ENCODE data around the gene BPIFA3. TPM values are rescaled to one million over a fixed set of nuclear protein-coding genes. Genes with fewer than 3 reads are reported as not detected.

BPIFA3 gene
- total and polyA plus RNA-seq, 2 of the 13 experiments (the other 11 are each of a cell fraction or from before 2014, with no cell fraction given), result not detected

Other genes starting within 250 kb of the BPIFA3 start
- not detected in 2 replicates for gene SUN5, start 212.9 kb upstream of the BPIFA3 start, total RNA-seq (2016; rRNA removed; fragmentation: Illumina TruSeq; extraction: Trizol)
- not detected in 2 replicates for gene SUN5, start 212.9 kb upstream of the BPIFA3 start, polyA plus RNA-seq (2011; rRNA removed)
- 27.4 and 54.5 TPM in 2 replicates for gene BPIFB2, start 209.6 kb upstream of the BPIFA3 start, total RNA-seq (2016; rRNA removed; fragmentation: Illumina TruSeq; extraction: Trizol)
- gene BPIFB2, start 209.6 kb upstream of the BPIFA3 start, polyA plus RNA-seq (2011; rRNA removed), result 902 and 1,439 TPM in 2 replicates
- 0.13 TPM in 1 of 2 replicates, not detected in the other for gene BPIFB6, start 185.7 kb upstream of the BPIFA3 start, total RNA-seq (2016; rRNA removed; fragmentation: Illumina TruSeq; extraction: Trizol)
- gene BPIFB6, start 185.7 kb upstream of the BPIFA3 start, polyA plus RNA-seq (2011; rRNA removed), result 1.7 and 3.1 TPM in 2 replicates
- not detected in 2 replicates for gene BPIFB3, start 163.4 kb upstream of the BPIFA3 start, total RNA-seq (2016; rRNA removed; fragmentation: Illumina TruSeq; extraction: Trizol)
- 0.09 TPM in 1 of 2 replicates, not detected in the other for gene BPIFB3, start 163.4 kb upstream of the BPIFA3 start, polyA plus RNA-seq (2011; rRNA removed)
- gene BPIFB4, start 137.7 kb upstream of the BPIFA3 start, total RNA-seq (2016; rRNA removed; fragmentation: Illumina TruSeq; extraction: Trizol), result not detected in 2 replicates
- 0.09 and 0.13 TPM in 2 replicates for gene BPIFB4, start 137.7 kb upstream of the BPIFA3 start, polyA plus RNA-seq (2011; rRNA removed)
- not detected in 2 replicates for gene BPIFA2, start 49.2 kb upstream of the BPIFA3 start, total RNA-seq (2016; rRNA removed; fragmentation: Illumina TruSeq; extraction: Trizol)
- not detected in 2 replicates for gene BPIFA2, start 49.2 kb upstream of the BPIFA3 start, polyA plus RNA-seq (2011; rRNA removed)
- not detected in 2 replicates for gene BPIFA1, start 18.6 kb downstream of the BPIFA3 start, total RNA-seq (2016; rRNA removed; fragmentation: Illumina TruSeq; extraction: Trizol)
- not detected in 2 replicates for gene BPIFA1, start 18.6 kb downstream of the BPIFA3 start, polyA plus RNA-seq (2011; rRNA removed)
- 0.18 and 0.82 TPM in 2 replicates for gene BPIFB1, start 65.9 kb downstream of the BPIFA3 start, total RNA-seq (2016; rRNA removed; fragmentation: Illumina TruSeq; extraction: Trizol)
- gene BPIFB1, start 65.9 kb downstream of the BPIFA3 start, polyA plus RNA-seq (2011; rRNA removed), result 4.4 and 9.2 TPM in 2 replicates
- 98.2 and 104 TPM in 2 replicates for gene CDK5RAP1, start 184.2 kb downstream of the BPIFA3 start, total RNA-seq (2016; rRNA removed; fragmentation: Illumina TruSeq; extraction: Trizol)
- 52.9 and 53.6 TPM in 2 replicates for gene CDK5RAP1, start 184.2 kb downstream of the BPIFA3 start, polyA plus RNA-seq (2011; rRNA removed)
- gene SNTA1, start 226.4 kb downstream of the BPIFA3 start, total RNA-seq (2016; rRNA removed; fragmentation: Illumina TruSeq; extraction: Trizol), result 14.8 and 16.4 TPM in 2 replicates
- 18.3 and 21.2 TPM in 2 replicates for gene SNTA1, start 226.4 kb downstream of the BPIFA3 start, polyA plus RNA-seq (2011; rRNA removed)

Data from HepG2 (cell line).